ENCODE measurements around the gene KRTAP5-8. TPM values are rescaled to one million over a fixed set of nuclear protein-coding genes. Genes with fewer than 3 reads are reported as not detected.
"Not testable (repeated sequence)": the region's sequence is repeated elsewhere in the genome, so short reads cannot be mapped to it uniquely, and the experiment has no call there.

The KRTAP5-8 gene
- total RNA-seq, 5 donors from 2014 or later (not counting 1 experiment from before 2014, with no cell fraction given), result not detected

DNA sequence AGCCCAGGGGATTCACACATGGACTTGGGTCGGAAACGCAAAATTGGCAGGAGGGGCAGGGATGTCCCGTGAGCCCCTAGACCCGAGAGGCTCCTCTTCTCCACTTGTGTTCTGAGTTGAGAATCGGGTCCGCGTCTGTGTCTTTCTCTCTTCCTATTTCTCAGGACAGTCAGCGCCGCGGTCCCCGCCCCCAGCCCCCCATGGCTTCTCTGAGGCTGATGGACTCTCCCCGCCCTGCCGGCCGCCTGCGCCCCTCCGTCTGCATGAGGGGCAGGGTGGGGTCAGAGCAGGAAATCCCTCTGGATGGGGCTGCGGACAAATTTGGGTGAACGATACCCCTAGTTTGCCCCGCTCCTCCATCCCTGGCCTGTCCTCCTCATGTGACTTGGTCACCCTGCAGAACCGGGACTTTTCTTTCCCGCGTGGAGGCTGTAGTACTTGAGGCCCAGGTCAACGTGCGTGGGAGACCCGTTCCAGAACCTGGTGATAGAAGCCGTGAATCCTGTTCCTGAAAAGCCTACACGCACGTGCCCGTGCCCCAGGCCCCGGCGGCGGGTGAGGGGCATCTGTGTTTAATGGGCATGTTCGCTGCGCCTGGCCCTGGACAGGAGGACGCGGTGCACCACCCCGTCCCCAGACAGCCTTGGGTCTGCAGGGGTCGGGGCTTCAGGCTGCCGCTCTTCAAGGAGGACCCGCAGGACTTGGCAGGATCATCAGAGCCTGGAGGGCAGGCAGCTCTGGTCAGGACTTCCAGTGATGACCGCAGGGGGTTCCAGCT, 39.1 kb downstream of the KRTAP5-8 start:
- WGBS (ENCODE audit: insufficient coverage), result 89% methylated on average over 19 of the region's 41 CpGs
- H3K27me3 Mint-ChIP-seq, result peaks cover 12 to 20% of the 10 kb centered on the region in 2 donors
- POLR2A ChIA-PET; H3K4me1 ChIP-seq (ENCODE audit: control insufficient read depth in 1 of 2, extremely low read depth in 1 of 2, insufficient read depth in 2 of 2, low read length in 2 of 2); DNase-seq; CTCF ChIA-PET; H3K9me3 Mint-ChIP-seq; H3K36me3 ChIP-seq (ENCODE audit: control insufficient read depth in 2 of 2, extremely low read depth in 1 of 2, insufficient read depth in 1 of 2, low read length in 1 of 2); H3K27ac ChIP-seq (ENCODE audit: low read length); H3K36me3 Mint-ChIP-seq; H3K27ac Mint-ChIP-seq; H3K4me1 Mint-ChIP-seq; H3K4me3 ChIP-seq (ENCODE audit: control insufficient read depth in 1 of 2, extremely low read depth in 1 of 2, low read length in 1 of 2); H3K4me3 Mint-ChIP-seq; H3K9me3 ChIP-seq; ATAC-seq (replicated peaks in 1 of 4): not testable (repeated sequence)
- H3K27me3 ChIP-seq (replicated peaks in 1 of 2; ENCODE audit: control insufficient read depth in 2 of 2, extremely low read depth in 1 of 2, insufficient read depth in 2 of 2, low read length in 1 of 2), result peaks cover 0 to 22% of the 10 kb centered on the region in 2 experiments

DNA sequence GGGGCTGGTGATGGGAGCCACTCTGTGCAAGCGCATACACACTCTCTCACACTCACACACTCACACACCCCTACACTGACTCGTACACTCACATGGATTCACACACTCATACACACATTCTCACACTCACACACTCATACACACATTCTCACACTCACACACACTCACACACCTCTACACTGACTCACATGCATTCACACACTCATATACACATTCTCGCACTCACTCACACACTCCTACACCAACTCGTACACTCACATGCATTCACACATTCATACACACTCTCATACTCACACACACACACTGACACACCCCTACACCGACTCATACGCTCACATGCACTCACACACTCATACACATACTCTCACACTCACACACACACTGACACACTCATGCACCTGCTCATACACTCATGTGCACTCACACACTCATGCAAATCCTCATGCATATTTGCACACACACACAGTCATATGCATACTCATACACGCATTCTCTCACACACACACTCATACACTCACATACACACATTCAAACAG, 39.7 kb downstream of the KRTAP5-8 start:
- POLR2A ChIA-PET, result no interaction called here

DNA sequence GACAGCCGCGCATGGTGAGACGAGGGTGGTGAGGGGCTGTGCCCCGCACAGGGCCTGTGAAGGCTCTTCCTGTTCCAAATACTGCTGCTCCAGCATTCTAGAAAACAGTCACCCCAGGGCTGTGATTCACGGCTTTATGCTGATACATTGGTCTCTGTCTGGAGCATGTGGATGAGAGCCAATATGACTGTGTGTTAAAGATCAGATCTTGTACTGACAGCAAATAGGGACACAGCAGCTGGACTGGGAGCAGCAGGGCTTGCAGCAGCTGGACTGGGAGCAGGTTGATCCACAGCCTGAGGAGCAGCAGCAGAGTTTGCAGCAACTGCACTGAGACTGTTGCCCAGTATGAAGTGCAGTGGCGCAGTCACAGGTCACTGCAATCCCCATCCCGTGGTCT, 41.7 kb downstream of the KRTAP5-8 start:
- not testable (repeated sequence) for H3K4me1 Mint-ChIP-seq

More for the DNA sequence above, 39.7 kb downstream of the KRTAP5-8 start:
- Histone ChIP-seq H3K9me3 (no peaks in the 10 kb centered on the region), H3K4me3 (ENCODE audit: control insufficient read depth in 1 of 2, extremely low read depth in 1 of 2, low read length in 1 of 2) (no peak overlapping the region), H3K36me3 (ENCODE audit: control insufficient read depth in 2 of 2, extremely low read depth in 1 of 2, insufficient read depth in 1 of 2, low read length in 1 of 2) (no peaks in the 10 kb centered on the region), H3K4me1 (ENCODE audit: control insufficient read depth in 1 of 2, extremely low read depth in 1 of 2, insufficient read depth in 2 of 2, low read length in 2 of 2) (no peaks in the 10 kb centered on the region), H3K27me3 (replicated peaks in 1 of 2; ENCODE audit: control insufficient read depth in 2 of 2, extremely low read depth in 1 of 2, insufficient read depth in 2 of 2, low read length in 1 of 2) (peaks cover 0 to 28% of the 10 kb centered on the region in 2 experiments), H3K27ac (ENCODE audit: low read length) (no peak overlapping the region)
- Mint-ChIP-seq H3K9me3 (no peaks in the 10 kb centered on the region), H3K36me3 (no peaks in the 10 kb centered on the region), H3K27me3 (peaks cover 14 to 23% of the 10 kb centered on the region in 2 donors), H3K27ac (no peak overlapping the region), H3K4me3 (no peak overlapping the region), H3K4me1 (peaks cover 0 to 5% (median 3%) of the 10 kb centered on the region in 3 donors)
- WGBS (ENCODE audit: insufficient coverage), result 83% methylated on average over 7 of the region's 7 CpGs
- ATAC-seq (replicated peaks in 1 of 4) (no peak), DNase-seq (no peak)
- CTCF ChIA-PET, result no interaction called here

GRCh38 chr11:71580057-71581003, 42.5 kb downstream of the KRTAP5-8 start:
- H3K9me3 ChIP-seq, result no peaks in the 10 kb centered on the region
- H3K27ac Mint-ChIP-seq, result no peak overlapping the region
- peaks cover 25 to 36% of the 10 kb centered on the region in 2 donors for H3K27me3 Mint-ChIP-seq
- no peak overlapping the region for H3K4me3 Mint-ChIP-seq
- no peaks in the 10 kb centered on the region for H3K9me3 Mint-ChIP-seq
- H3K4me1 ChIP-seq (ENCODE audit: control insufficient read depth in 1 of 2, extremely low read depth in 1 of 2, insufficient read depth in 2 of 2, low read length in 2 of 2), result no peaks in the 10 kb centered on the region
- WGBS (ENCODE audit: insufficient coverage), result 21% methylated on average over 4 of the region's 8 CpGs
- ChIA-PET CTCF (no interaction called here), POLR2A (no interaction called here)
- no peak overlapping the region for H3K27ac ChIP-seq (ENCODE audit: low read length)
- H3K36me3 Mint-ChIP-seq, result no peaks in the 10 kb centered on the region
- no peaks in the 10 kb centered on the region for H3K36me3 ChIP-seq (ENCODE audit: control insufficient read depth in 2 of 2, extremely low read depth in 1 of 2, insufficient read depth in 1 of 2, low read length in 1 of 2)
- DNase-seq, result peak in 7 of 35 experiments; percentile 4 to 30 (median 14)
- ATAC-seq (replicated peaks in 1 of 4), result peak in 1 of 4 experiments; percentile 42
- H3K27me3 ChIP-seq (replicated peaks in 1 of 2; ENCODE audit: control insufficient read depth in 2 of 2, extremely low read depth in 1 of 2, insufficient read depth in 2 of 2, low read length in 1 of 2), result peaks cover 0 to 26% of the 10 kb centered on the region in 2 experiments
- no peak overlapping the region for H3K4me3 ChIP-seq (ENCODE audit: control insufficient read depth in 1 of 2, extremely low read depth in 1 of 2, low read length in 1 of 2)
- H3K4me1 Mint-ChIP-seq, result peaks cover 0 to 5% (median 3%) of the 10 kb centered on the region in 3 donors

More for the DNA sequence above, 41.7 kb downstream of the KRTAP5-8 start:
- POLR2A ChIA-PET; DNase-seq; H3K36me3 Mint-ChIP-seq; H3K9me3 Mint-ChIP-seq; CTCF ChIA-PET; H3K9me3 ChIP-seq; H3K27ac Mint-ChIP-seq; ATAC-seq (replicated peaks in 1 of 4); H3K4me3 ChIP-seq (ENCODE audit: control insufficient read depth in 1 of 2, extremely low read depth in 1 of 2, low read length in 1 of 2); H3K27ac ChIP-seq (ENCODE audit: low read length); H3K36me3 ChIP-seq (ENCODE audit: control insufficient read depth in 2 of 2, extremely low read depth in 1 of 2, insufficient read depth in 1 of 2, low read length in 1 of 2); H3K4me1 ChIP-seq (ENCODE audit: control insufficient read depth in 1 of 2, extremely low read depth in 1 of 2, insufficient read depth in 2 of 2, low read length in 2 of 2); H3K4me3 Mint-ChIP-seq: not testable (repeated sequence)
- peaks cover 19 to 31% of the 10 kb centered on the region in 2 donors for H3K27me3 Mint-ChIP-seq
- peaks cover 0 to 31% of the 10 kb centered on the region in 2 experiments for H3K27me3 ChIP-seq (replicated peaks in 1 of 2; ENCODE audit: control insufficient read depth in 2 of 2, extremely low read depth in 1 of 2, insufficient read depth in 2 of 2, low read length in 1 of 2)
- 69% methylated on average over 4 of the region's 7 CpGs for WGBS (ENCODE audit: insufficient coverage)

DNA sequence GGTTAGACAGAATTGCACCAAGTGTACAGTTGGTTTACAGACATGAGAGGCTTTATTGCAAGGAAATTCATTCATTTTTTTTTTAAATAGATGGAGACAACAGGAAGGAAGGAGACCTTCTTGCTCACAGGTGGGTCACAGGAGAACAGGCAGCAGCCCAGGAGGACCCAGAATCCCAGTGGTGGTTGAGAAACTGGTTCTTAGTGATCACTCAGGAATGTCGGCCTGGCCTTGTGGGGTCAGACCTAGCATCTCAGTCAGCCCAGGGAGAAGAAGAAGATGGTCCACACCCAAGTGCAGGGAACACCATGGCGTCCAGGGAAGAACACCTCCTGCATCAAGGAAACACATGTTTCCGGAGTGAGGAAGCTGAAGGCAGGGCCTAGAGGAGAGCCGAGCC, 44.0 kb downstream of the KRTAP5-8 start:
- no peaks in the 10 kb centered on the region for H3K9me3 ChIP-seq
- H3K4me1 Mint-ChIP-seq, result peaks cover 0 to 5% (median 3%) of the 10 kb centered on the region in 3 donors
- ATAC-seq (replicated peaks in 1 of 4), result no peak
- H3K36me3 ChIP-seq (ENCODE audit: control insufficient read depth in 2 of 2, extremely low read depth in 1 of 2, insufficient read depth in 1 of 2, low read length in 1 of 2), result no peaks in the 10 kb centered on the region
- no peak overlapping the region for H3K4me3 ChIP-seq (ENCODE audit: control insufficient read depth in 1 of 2, extremely low read depth in 1 of 2, low read length in 1 of 2)
- H3K4me3 Mint-ChIP-seq, result no peak overlapping the region
- DNase-seq, result no peak
- no peaks in the 10 kb centered on the region for H3K9me3 Mint-ChIP-seq
- no peak overlapping the region for H3K27ac Mint-ChIP-seq
- H3K36me3 Mint-ChIP-seq, result no peaks in the 10 kb centered on the region
- 80% methylated on average over 2 of the region's 4 CpGs for WGBS (ENCODE audit: insufficient coverage)
- peaks cover 32 to 36% of the 10 kb centered on the region in 2 donors for H3K27me3 Mint-ChIP-seq
- H3K4me1 ChIP-seq (ENCODE audit: control insufficient read depth in 1 of 2, extremely low read depth in 1 of 2, insufficient read depth in 2 of 2, low read length in 2 of 2), result no peaks in the 10 kb centered on the region
- peaks cover 0 to 23% of the 10 kb centered on the region in 2 experiments for H3K27me3 ChIP-seq (replicated peaks in 1 of 2; ENCODE audit: control insufficient read depth in 2 of 2, extremely low read depth in 1 of 2, insufficient read depth in 2 of 2, low read length in 1 of 2)
- POLR2A ChIA-PET, result no interaction called here
- CTCF ChIA-PET, result no interaction called here
- no peak overlapping the region for H3K27ac ChIP-seq (ENCODE audit: low read length)

GRCh38 chr11:71582309-71582895, 44.6 kb downstream of the KRTAP5-8 start, which contains the start of gene KRTAP5-11:
KRTAP5-11 (minus strand) TSS chr11:71582875; CDS start chr11:71582837, 38 bp downstream.
- H3K4me3 Mint-ChIP-seq, result no peak within 1 kb of the TSS
- ATAC-seq (replicated peaks in 1 of 4), result no peak
- peaks cover 32 to 38% of the 10 kb centered on the region in 2 donors for H3K27me3 Mint-ChIP-seq
- H3K27me3 ChIP-seq (replicated peaks in 1 of 2; ENCODE audit: control insufficient read depth in 2 of 2, extremely low read depth in 1 of 2, insufficient read depth in 2 of 2, low read length in 1 of 2), result peaks cover 0 to 23% of the 10 kb centered on the region in 2 experiments
- H3K4me1 ChIP-seq (ENCODE audit: control insufficient read depth in 1 of 2, extremely low read depth in 1 of 2, insufficient read depth in 2 of 2, low read length in 2 of 2), result no peaks in the 10 kb centered on the region
- WGBS (ENCODE audit: insufficient coverage), result 79% methylated on average over 1 of the region's 3 CpGs
- no peak within 1 kb of the TSS for H3K4me3 ChIP-seq (ENCODE audit: control insufficient read depth in 1 of 2, extremely low read depth in 1 of 2, low read length in 1 of 2)
- H3K27ac Mint-ChIP-seq, result no peak within 1 kb of the TSS
- H3K4me1 Mint-ChIP-seq, result peaks cover 0 to 5% (median 3%) of the 10 kb centered on the region in 3 donors
- CTCF ChIA-PET, result no interaction called here
- H3K27ac ChIP-seq (ENCODE audit: low read length), result no peak within 1 kb of the TSS
- POLR2A ChIA-PET, result no interaction called here
- H3K36me3 ChIP-seq (ENCODE audit: control insufficient read depth in 2 of 2, extremely low read depth in 1 of 2, insufficient read depth in 1 of 2, low read length in 1 of 2), result no peaks in the 10 kb centered on the region
- DNase-seq, result no peak
- no peaks in the 10 kb centered on the region for H3K9me3 Mint-ChIP-seq
- no peaks in the 10 kb centered on the region for H3K36me3 Mint-ChIP-seq
- H3K9me3 ChIP-seq, result no peaks in the 10 kb centered on the region

Measured in T-cell (primary cell).